MM.1S (cell line): ENCODE measurements around the gene SLC25A19.
"Not testable (repeated sequence)": the region's sequence is repeated elsewhere in the genome, so short reads cannot be mapped to it uniquely, and the experiment has no call there.

Experiments used
- EZH2 ChIP-seq: fragments of 300-600 bp; sonication (generic); optimal IDR thresholded peaks from 2 replicates; pipeline ENCODE3; 2017; ENCODE audit warnings: low read depth, mild to moderate bottlenecking, antibody characterized with exemption, low read length, mixed read lengths
- TF ChIP-seq, protein P1 (sequence below): fragments of 300-600 bp; sonication (generic); IDR thresholded peaks from 2 replicates; pipeline ENCODE4 v1.5.1; 2016; ENCODE audit warnings: antibody characterized with exemption, low read length, mixed read lengths

DNA sequence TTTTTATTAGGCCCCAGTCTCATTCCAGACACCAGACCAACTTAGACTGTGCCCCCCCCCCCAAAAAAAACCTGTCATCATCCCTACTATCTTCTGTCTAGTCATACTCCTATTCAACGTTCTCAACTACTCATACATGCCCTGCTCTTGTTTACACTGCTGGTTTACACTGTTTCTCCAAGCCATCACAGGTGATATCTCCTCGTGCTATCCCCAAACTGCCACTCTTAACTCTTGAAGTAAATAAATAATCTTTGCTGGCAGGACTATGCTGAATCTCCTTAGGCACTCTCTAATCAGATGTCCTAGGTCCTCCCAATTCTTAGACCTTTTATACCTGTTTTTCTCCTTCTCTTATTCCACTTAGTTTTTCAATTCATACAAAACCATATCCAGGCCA lies 32.0 kb downstream of the SLC25A19 start:
- TF ChIP-seq, protein P1, sequence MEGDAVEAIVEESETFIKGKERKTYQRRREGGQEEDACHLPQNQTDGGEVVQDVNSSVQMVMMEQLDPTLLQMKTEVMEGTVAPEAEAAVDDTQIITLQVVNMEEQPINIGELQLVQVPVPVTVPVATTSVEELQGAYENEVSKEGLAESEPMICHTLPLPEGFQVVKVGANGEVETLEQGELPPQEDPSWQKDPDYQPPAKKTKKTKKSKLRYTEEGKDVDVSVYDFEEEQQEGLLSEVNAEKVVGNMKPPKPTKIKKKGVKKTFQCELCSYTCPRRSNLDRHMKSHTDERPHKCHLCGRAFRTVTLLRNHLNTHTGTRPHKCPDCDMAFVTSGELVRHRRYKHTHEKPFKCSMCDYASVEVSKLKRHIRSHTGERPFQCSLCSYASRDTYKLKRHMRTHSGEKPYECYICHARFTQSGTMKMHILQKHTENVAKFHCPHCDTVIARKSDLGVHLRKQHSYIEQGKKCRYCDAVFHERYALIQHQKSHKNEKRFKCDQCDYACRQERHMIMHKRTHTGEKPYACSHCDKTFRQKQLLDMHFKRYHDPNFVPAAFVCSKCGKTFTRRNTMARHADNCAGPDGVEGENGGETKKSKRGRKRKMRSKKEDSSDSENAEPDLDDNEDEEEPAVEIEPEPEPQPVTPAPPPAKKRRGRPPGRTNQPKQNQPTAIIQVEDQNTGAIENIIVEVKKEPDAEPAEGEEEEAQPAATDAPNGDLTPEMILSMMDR: not testable (repeated sequence)
- TF ChIP-seq EZH2: not testable (repeated sequence)
